Vagina (tissue), 2 donors: ENCODE results near the gene RIN2.

Experiments
- CTCF ChIP-seq, 3 experiments: fragments of 450-650 bp in 2 of 3; fragments of 200-600 bp in 1 of 3; sonication (generic) in 1 of 3; IDR thresholded peaks; one replicate each; pipeline ENCODE4 v1.5.1; 2017 to 2019; ENCODE audit warnings: antibody characterized with exemption in 3 of 3, mild to moderate bottlenecking in 2 of 3, moderate library complexity in 2 of 3
- POLR2A ChIP-seq, 2 donors: fragments of 450-650 bp; IDR thresholded peaks; one replicate each; pipeline ENCODE4 v1.6.1; 2017; ENCODE audit warnings: antibody characterized with exemption in 2 of 2, mild to moderate bottlenecking in 2 of 2, moderate library complexity in 2 of 2

DNA sequence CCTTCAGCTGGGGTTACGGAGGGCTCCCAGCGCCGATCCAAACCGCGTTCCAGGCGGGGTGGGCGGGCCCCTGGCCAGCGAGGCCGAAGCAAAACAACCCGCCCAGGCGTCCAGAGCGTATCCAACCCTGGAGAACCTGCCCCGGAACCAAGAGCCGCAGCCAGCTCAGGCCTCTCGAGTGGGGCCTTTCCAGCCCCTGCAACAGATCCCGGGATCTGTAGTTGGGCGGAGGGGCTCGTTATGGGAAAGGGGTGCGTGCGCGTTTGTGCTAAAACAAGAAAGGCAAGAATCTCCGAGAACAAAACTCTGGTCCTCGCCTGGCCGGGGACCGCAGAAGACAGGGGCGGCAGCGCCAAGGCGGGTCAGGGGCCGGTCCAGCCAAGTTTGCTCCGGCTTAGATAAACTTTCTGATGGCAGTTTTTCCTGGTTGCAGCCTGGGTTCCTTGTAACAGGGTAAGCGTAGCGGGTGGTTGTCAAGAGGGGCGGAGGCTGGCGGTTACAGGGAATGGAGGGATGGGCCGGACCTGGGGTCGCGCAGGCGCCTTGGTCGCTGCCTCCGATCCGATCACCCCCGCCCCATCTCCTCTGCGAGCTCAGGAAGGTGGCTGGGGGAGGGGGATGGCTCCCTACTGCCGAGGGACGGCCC lies 448 bp upstream of the RIN2 start:
- TF ChIP-seq POLR2A (IDR thresholded peaks at IDR 0.05), result peak in 1 of 2 donors; percentile 10
- TF ChIP-seq CTCF (IDR thresholded peaks at IDR 0.05), result no peak
